H1 (cell line): ENCODE data around the gene MFAP1. TPM values are rescaled to one million over a fixed set of nuclear protein-coding genes. Genes with fewer than 3 reads are reported as not detected.
A peak's percentile ranks its signal among the peaks of the same experiment; 100 is the strongest.

Source experiments
- E2F6 ChIP-seq: IDR thresholded peaks from 2 replicates; pipeline ENCODE4 v1.6.1; 2012; ENCODE audit warnings: inconsistent platforms
- USF2 ChIP-seq: IDR thresholded peaks from 2 replicates; pipeline ENCODE4 v1.6.1; 2011; ENCODE audit warnings: low read length, improper control_type of control experiment
- polyA plus RNA-seq, 7 experiments: library from polyadenylated mRNA; depleted of rRNA in 3 of 7; stranded (reverse) in 5 of 7; unstranded in 2 of 7; fragments of >200 nt in 5 of 7; fragments of 200-250 nt in 2 of 7; gene quantifications; 1 replicate in 5 of 7; 2 replicates in 1 of 7; 4 replicates in 1 of 7; pipeline versions ENCODE4 v1.2.1 to v1.2.3, GENCODE V29; 2011 to 2013; ENCODE audit warnings: missing spikeins in 2 of 7, mixed read lengths in 2 of 7
- total RNA-seq: library from RNA; stranded (reverse); fragmentation: NEBNext Ultra II Directional; extraction: Animal tissue kit (Norgen Biotek cat#: 25700); gene quantifications from 2 replicates; pipeline ENCODE4 v1.2.1, GENCODE V29; 2021

MFAP1 gene
- total and polyA plus RNA-seq, 2 of the 8 experiments (the other 6 are each of a cell fraction or from before 2014, with no cell fraction given): 23.6 to 36.7 TPM

DNA sequence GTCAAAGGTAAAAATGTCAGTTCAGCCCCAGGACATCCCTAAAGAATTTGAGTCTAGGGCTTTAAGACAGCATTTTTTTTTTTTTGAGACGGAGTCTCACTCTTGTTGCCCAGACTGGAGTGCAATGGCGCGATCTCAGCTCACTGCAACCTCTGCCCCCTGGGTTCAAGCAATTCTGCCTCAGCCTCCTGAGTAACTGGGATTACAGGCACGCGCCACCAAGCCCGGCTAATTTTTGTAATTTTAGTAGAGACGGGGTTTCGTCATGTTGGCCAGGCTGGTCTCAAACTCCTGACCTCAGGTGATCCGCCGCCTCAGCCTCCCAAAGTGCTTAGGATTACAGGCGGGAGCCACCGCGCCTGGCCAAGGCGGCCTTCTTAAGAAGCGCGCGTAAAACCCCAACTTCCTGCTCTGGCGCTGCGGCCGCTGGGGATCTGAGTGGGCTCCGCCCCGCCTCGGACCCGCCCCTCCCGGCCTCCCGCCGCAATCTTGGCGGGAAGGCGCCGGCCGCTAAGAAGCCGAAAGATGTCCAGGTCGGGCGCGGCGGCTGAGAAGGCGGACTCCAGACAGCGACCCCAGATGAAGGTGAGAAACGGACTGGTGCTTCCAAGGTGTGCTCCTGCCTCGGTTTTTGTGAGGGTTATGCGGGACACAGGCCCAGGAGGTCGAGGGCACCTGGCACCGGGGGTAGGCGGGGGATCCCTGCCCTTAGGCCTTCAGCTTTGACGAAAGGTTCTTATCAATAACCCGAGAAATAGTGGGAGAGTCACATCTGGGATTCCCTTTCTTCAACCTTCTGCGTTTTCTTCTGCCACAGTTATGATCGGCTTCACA, 2.2 kb upstream of the MFAP1 start, which contains the start of gene WDR76 (continued):
- TF ChIP-seq E2F6: peak; percentile 96
- TF ChIP-seq USF2: no peak
